Breast epithelium (tissue), 4 donors: ENCODE measurements around the gene IFT80. TPM values are rescaled to one million over a fixed set of nuclear protein-coding genes. Genes with fewer than 3 reads are reported as not detected.

Experiments used
- DNase-seq, 2 donors: peaks; one replicate each; pipeline ENCODE4 v3.0.0-alpha.2; 2019; ENCODE audit warnings: low spot score in 2 of 2
- H3K27ac ChIP-seq, 2 donors: fragments of 200-600 bp; sonication (generic) in 1 of 2; one replicate each; pipeline ENCODE4 v1.5.1; 2016 to 2019; ENCODE audit warnings: mild to moderate bottlenecking in 1 of 2
- H3K27me3 ChIP-seq, 2 donors: fragments of 200-600 bp; sonication (generic) in 1 of 2; one replicate each; pipeline versions ENCODE4 v1.5.1 to v1.6.0; 2017 to 2019; ENCODE audit warnings: control low read depth in 1 of 2, mild to moderate bottlenecking in 1 of 2
- H3K36me3 ChIP-seq: fragments of 200-600 bp; one replicate; pipeline ENCODE4 v1.5.1; 2019
- H3K4me1 ChIP-seq, 2 donors: fragments of 200-600 bp; sonication (generic); one replicate each; pipeline ENCODE4 v1.5.1; 2016 to 2019; ENCODE audit warnings: control low read depth in 1 of 2
- H3K4me3 ChIP-seq, 3 donors: fragments of 200-600 bp; sonication (generic); 1 replicate in 2 of 3; 2 replicates in 1 of 3; pipeline ENCODE4 v1.5.1; 2016 to 2019; ENCODE audit warnings: mild to moderate bottlenecking in 3 of 3, moderate library complexity in 2 of 3
- H3K9me3 ChIP-seq, 2 donors: fragments of 200-600 bp; sonication (generic) in 1 of 2; one replicate each; pipeline ENCODE4 v1.5.1; 2016 to 2019; ENCODE audit warnings: control low read depth in 1 of 2
- POLR2A ChIP-seq: fragments of 450-650 bp; IDR thresholded peaks from one replicate; pipeline ENCODE4 v1.6.1; 2016; ENCODE audit warnings: antibody characterized with exemption, mild to moderate bottlenecking, moderate library complexity
- POLR2AphosphoS5 ChIP-seq, 3 donors: sonication (generic); formaldehyde crosslinking; IDR thresholded peaks; one replicate each; pipeline ENCODE4 v1.6.1; 2017; ENCODE audit warnings: antibody characterized with exemption in 3 of 3
- intact Hi-C: fragments of 100-400 bp; cut with DNase I; formaldehyde crosslinking; loops from one replicate; pipeline ENCODE4 v1.15.1; 2023; ENCODE audit warnings: low total_unique reads
- total RNA-seq, 3 donors: library from RNA; depleted of rRNA; stranded (reverse); fragments of >200 nt; gene quantifications; one replicate each; pipeline ENCODE4 v1.1.0, GENCODE V29; 2016
- TF ChIP-seq, protein P1 (sequence below), 3 donors: fragments of 450-650 bp; IDR thresholded peaks; one replicate each; pipeline ENCODE4 v1.5.1; 2016 to 2017; ENCODE audit warnings: antibody characterized with exemption in 3 of 3, mild to moderate bottlenecking in 3 of 3, moderate library complexity in 3 of 3

Gene IFT80
- total RNA-seq, 3 donors from 2014 or later: 18.4 to 41.0 (median 29.2) TPM

DNA sequence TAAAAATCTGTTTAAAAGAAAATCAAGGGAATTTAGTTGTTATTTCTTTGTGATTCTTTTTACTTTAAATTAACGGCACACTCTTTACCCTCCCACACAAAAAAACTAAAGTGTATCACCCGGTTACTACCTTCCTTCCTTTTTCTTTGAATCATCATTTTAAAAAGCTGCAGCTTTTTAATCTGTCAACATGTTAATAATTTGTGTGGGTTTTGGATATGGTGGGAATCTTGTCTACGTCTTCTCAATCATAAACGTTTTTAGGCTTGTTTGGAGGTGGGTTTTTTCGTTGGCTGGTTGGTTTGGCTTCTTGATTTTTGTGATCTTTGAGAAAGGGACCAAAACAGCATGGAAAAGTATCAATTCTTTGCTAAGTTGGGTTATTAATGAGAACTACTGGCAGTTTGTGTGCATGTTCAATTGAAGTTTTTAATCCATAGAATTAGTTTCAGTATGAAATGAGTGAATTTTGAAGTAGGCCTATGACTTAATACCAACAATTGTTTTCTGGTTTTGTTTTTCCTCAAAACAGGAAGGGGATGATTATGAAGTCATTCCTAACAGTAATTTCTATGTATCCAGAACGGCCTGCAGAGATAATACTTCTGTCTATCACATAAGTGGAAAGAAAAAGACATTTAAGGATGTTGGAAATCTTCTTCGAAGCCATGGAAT, 4.9 kb upstream of the IFT80 start:
- Histone ChIP-seq H3K36me3 (no peaks in the 10 kb centered on the region), H3K9me3 (no peaks in the 10 kb centered on the region), H3K27me3 (no peaks in the 10 kb centered on the region), H3K27ac (no peak overlapping the region), H3K4me1 (peaks cover 0 to 6% of the 10 kb centered on the region in 2 donors), H3K4me3 (no peak overlapping the region)
- intact Hi-C loops: no loop called here
- TF ChIP-seq, protein P1, sequence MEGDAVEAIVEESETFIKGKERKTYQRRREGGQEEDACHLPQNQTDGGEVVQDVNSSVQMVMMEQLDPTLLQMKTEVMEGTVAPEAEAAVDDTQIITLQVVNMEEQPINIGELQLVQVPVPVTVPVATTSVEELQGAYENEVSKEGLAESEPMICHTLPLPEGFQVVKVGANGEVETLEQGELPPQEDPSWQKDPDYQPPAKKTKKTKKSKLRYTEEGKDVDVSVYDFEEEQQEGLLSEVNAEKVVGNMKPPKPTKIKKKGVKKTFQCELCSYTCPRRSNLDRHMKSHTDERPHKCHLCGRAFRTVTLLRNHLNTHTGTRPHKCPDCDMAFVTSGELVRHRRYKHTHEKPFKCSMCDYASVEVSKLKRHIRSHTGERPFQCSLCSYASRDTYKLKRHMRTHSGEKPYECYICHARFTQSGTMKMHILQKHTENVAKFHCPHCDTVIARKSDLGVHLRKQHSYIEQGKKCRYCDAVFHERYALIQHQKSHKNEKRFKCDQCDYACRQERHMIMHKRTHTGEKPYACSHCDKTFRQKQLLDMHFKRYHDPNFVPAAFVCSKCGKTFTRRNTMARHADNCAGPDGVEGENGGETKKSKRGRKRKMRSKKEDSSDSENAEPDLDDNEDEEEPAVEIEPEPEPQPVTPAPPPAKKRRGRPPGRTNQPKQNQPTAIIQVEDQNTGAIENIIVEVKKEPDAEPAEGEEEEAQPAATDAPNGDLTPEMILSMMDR (IDR thresholded peaks at IDR 0.05): no peak
- no peak for DNase-seq

DNA sequence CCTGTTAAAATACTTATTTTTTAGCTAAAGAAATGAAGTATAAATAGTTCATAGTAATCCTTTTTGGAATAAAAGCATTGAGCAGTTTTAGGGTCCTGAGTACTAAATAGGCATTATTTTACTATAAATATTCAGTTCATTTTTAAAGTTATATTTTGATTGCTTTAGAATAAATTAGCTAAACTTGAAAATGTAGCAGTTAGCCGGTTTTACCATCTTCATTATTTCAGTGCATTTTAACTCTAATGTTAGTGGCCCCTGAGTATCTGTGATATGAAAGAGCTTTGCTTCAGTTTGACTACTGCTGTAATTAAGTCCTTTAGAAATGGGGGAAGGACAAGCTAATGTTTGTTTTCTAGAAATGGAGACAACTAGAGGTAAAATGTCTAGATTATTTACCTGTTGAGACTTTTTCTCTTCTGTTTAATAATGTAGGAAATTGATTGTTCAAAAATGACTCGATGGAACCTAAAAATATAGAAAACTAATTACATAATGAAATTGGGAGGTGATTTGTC, 4.1 kb upstream of the IFT80 start:
- DNase-seq: no peak
- Histone ChIP-seq H3K4me1 (peaks cover 0 to 6% of the 10 kb centered on the region in 2 donors), H3K4me3 (no peak overlapping the region), H3K27me3 (no peaks in the 10 kb centered on the region), H3K27ac (no peak overlapping the region), H3K9me3 (no peaks in the 10 kb centered on the region), H3K36me3 (no peaks in the 10 kb centered on the region)
- TF ChIP-seq POLR2A (no peak), POLR2AphosphoS5 (IDR thresholded peaks at IDR 0.05) (no peak)
- intact Hi-C loops: no loop called here

DNA sequence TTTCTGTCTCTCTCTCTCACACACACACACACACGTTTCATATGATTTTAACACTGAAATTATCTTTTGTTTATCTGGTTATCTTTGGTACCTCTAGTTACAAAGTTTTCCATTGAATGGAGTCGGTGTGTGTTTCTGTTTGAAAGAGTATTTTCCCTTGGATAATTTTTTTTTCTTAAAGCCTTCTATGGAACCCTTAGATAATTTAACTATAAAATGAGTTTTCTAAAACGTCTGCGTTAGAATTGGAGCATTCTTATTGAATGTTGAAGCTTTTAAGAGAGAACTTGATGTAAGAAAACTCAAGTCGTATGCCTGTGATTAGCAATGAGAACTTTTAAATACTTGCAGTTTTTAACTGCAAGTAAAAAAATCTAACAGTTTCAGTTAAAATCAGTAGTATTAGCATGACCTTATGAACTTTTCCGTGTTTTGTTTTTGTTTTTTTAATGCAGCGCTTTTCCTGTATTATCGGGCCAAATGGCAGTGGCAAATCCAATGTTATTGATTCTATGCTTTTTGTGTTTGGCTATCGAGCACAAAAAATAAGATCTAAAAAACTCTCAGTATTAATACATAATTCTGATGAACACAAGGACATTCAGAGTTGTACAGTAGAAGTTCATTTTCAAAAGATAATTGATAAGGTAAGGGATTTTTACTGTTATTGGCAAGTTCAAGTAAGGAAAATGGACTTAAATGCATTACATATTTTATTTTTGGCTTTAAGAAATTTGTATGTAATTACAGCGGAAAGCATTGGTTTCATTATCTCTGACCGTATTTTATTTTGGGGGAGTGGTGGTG, 3.4 kb upstream of the IFT80 start:
- TF ChIP-seq POLR2AphosphoS5 (IDR thresholded peaks at IDR 0.05) (no peak), POLR2A (no peak)
- TF ChIP-seq, protein P1 (IDR thresholded peaks at IDR 0.05): no peak
- no peak for DNase-seq
- no peaks in the 10 kb centered on the region for H3K9me3 ChIP-seq
- intact Hi-C loops: no loop called here
- H3K4me1 ChIP-seq: peaks cover 0 to 6% of the 10 kb centered on the region in 2 donors
- no peak overlapping the region for H3K27ac ChIP-seq
- H3K4me3 ChIP-seq: no peak overlapping the region
- no peaks in the 10 kb centered on the region for H3K36me3 ChIP-seq
- H3K27me3 ChIP-seq: no peaks in the 10 kb centered on the region

DNA sequence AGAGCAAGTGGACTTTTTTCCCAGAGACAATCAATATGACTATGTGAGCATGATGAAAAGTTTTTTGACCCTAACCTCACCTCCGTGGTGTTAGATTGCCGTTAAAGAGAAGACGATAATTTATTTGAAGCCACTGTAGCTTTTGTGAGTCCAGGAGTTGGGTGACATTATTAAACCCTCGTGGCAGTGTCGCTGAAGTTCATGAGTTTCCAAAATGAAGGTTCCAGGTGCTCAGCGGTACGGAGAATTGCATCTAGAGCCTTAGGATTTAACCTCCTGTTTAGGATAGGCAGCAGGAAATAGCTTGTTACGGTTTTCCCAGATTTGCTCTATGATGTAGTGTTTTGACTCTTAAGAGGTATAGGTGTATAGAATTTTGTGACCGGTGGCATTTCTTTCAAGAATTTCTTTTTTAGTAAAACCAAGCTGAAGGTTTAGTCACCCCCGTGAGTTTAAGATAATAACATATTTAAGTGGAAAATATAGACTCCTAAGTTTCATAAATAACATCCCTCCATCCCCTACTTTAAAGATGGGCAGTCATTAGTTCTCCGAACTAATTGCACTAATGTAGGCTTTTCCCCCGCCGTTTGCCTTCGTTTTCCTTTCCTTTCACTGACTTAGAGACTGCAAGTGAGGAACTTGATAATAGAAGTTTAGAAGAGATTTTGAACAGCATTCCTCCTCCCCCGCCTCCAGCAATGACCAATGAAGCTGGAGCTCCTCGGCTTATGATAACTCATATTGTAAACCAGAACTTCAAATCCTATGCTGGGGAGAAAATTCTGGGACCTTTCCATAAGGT, 2.5 kb upstream of the IFT80 start:
- intact Hi-C loops: no loop called here
- no peaks in the 10 kb centered on the region for H3K36me3 ChIP-seq
- H3K9me3 ChIP-seq: no peaks in the 10 kb centered on the region
- H3K4me1 ChIP-seq: peaks cover 0 to 6% of the 10 kb centered on the region in 2 donors
- no peak for TF ChIP-seq POLR2AphosphoS5 (IDR thresholded peaks at IDR 0.05)
- TF ChIP-seq, protein P1 (IDR thresholded peaks at IDR 0.05): no peak
- TF ChIP-seq POLR2A: no peak
- H3K27me3 ChIP-seq: no peaks in the 10 kb centered on the region
- DNase-seq: no peak
- no peak overlapping the region for H3K27ac ChIP-seq
- peak overlapping the region; percentile 72 to 82 (median 78) for H3K4me3 ChIP-seq

DNA sequence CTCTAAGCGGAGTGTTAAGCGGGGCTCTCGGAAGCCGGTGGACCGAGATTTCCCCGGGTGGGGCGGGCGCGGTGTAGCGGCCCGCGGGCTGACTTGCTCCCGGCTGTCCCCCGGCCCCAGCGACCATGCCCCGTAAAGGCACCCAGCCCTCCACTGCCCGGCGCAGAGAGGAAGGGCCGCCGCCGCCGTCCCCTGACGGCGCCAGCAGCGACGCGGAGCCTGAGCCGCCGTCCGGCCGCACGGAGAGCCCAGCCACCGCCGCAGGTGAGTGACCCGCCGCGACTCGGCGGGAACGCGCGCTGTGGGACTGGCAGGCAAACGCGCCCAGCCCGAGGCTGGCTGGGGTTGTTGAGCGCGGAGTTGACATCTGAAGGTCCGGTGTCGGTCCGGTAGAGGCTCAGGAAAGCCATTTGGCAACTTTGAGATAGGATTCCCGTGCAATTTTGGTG, 1.7 kb upstream of the IFT80 start:
- TF ChIP-seq, protein P1 (IDR thresholded peaks at IDR 0.05): no peak
- TF ChIP-seq POLR2A (no peak), POLR2AphosphoS5 (IDR thresholded peaks at IDR 0.05) (no peak)
- DNase-seq: no peak
- H3K9me3 ChIP-seq: no peaks in the 10 kb centered on the region
- H3K27me3 ChIP-seq: no peaks in the 10 kb centered on the region
- peak overlapping the region; percentile 72 to 82 (median 78) for H3K4me3 ChIP-seq
- peaks cover 0 to 6% of the 10 kb centered on the region in 2 donors for H3K4me1 ChIP-seq
- intact Hi-C loops: no loop called here
- peak overlapping the region; percentile 87 to 92 for H3K27ac ChIP-seq
- H3K36me3 ChIP-seq: no peaks in the 10 kb centered on the region
